Activated T-cell treated with anti-CD3 and anti-CD28 coated beads for 1 hour (primary cell): ENCODE measurements around the gene DGKI.

Experiments used
- DNase-seq: peaks from one replicate; pipeline ENCODE4 v3.0.0-alpha.2; 2020; ENCODE audit warnings: low read depth

Gene DGKI

GRCh38 chr7:137787301-137787976 lies 59.3 kb downstream of the DGKI start:
- DNase-seq, result no peak

- no peak for DNase-seq
Measured at GRCh38 chr7:137778511-137778910, 68.3 kb downstream of the DGKI start.

DNA sequence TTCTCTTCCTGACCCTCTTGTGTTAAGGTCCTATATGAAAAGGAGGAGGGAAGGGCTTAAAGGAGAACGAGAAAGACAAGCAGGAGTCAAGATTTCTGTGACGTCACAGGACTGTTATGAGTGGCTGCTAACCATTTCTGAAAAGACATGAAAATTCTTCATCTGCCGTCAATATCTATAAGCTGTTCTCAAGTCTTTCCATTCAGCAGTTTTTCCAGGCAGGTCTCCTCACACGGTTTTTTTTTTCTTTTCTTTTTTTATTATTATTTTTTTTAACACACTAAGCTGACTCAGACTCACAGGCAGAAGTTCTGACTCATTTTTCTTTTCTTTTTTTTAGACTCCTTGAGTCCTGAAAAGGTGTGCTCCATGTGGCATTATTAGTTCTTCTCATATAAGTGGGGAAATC lies 72.0 kb downstream of the DGKI start:
- DNase-seq, result no peak

GRCh38 chr7:137772748-137773147 lies 74.0 kb downstream of the DGKI start:
- DNase-seq, result no peak

DNA sequence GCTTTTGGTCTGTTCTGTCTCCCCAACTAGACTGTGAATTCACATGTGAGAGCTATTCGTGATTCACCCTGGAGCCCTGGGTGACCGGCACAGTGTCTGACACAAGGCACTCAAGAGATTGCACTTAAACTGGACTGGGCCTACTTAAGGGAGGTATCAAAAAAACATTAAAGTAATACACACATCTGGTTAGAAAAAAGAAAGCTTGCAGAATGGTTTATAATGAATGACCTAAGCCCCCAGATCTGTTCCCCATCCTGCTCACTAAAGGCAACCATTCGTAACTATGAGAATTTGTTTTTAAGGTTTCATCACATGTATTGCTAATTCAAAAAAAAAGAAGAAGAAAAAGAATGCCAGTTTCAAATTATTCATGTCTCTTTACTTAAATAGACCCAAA lies 74.5 kb downstream of the DGKI start:
- no peak for DNase-seq

DNA sequence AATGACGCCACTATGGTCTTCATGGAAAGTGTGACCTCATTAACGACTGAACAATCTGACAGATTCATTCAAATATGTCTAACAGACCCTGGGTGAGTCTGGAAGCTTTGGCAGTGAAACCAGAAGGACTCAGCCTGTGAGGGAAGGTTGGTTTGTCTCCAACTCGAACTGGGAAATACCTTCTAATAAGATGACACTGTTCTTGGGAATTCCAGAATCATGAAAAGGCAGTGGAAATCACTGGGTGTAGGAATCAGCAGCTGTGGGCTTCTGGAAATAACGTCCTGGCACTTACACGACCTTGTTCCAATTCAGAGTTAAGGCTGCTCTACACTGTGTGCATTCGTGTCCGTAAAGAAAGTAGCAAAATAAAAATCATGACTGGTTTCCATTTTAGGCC lies 75.1 kb downstream of the DGKI start:
- no peak for DNase-seq

GRCh38 chr7:137771273-137771672 lies 75.5 kb downstream of the DGKI start:
- no peak for DNase-seq

- no peak for DNase-seq
Measured at GRCh38 chr7:137768366-137768765, 78.4 kb downstream of the DGKI start.

GRCh38 chr7:137762334-137762733 lies 84.4 kb downstream of the DGKI start:
- no peak for DNase-seq

DNA sequence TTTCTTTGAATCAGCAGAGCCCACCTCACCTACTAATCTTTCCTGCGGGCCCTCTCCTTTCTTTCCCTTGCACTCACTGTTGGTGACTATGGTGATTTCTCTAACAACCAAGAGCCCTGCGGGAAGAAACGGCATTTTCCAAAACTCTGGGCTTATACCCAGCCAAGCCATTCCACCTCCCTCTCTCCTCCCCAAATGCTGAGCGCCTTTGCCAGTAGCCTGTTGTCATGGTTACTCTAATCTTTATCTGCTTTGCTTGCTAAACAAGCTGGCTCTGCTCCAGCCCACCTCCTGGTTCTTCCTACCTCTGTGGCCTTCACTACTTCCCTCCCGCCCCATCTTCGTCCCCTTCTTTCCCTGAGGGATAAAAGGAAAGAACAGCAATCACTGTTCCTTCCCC lies 86.7 kb downstream of the DGKI start:
- DNase-seq, result no peak

DNA sequence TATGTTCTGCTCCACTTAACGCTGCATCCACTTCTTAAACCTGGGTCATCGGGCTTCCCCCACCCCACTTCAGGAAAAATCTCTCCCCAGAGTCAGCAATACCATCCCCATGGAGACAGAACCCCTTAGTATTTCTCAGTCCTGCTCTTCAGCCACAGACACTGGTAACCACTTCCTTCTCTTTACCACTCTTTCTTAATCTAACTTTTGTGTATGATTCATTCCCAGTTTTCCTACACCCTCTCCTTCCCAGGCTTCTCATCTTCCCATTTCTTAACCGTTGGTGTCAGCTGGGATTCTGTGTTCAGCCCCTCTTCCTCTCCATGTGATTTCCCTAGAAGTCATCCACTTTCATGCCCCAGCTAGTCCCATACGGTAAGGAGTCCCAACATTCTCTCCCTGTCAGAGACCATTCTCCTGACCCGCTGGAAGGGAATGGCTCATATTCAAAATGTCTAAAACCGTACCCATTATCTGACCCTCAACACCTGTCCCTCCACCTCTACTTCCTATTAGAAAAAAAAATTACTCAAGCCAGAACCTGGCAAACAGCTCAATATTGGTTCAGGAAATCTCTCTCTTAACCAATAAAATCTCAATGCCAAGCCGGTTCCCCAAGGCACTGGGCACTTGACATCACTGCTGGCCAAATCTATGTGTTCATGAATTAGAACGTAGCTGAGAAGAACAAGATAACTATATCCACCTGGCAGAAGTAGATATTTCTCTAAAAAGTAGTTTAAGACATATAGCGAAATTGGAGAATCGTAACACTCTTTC lies 89.4 kb downstream of the DGKI start:
- DNase-seq, result no peak

- DNase-seq, result no peak
Measured at GRCh38 chr7:137755846-137756651, 90.7 kb downstream of the DGKI start.

GRCh38 chr7:137755427-137755826 lies 91.3 kb downstream of the DGKI start:
- no peak for DNase-seq

DNA sequence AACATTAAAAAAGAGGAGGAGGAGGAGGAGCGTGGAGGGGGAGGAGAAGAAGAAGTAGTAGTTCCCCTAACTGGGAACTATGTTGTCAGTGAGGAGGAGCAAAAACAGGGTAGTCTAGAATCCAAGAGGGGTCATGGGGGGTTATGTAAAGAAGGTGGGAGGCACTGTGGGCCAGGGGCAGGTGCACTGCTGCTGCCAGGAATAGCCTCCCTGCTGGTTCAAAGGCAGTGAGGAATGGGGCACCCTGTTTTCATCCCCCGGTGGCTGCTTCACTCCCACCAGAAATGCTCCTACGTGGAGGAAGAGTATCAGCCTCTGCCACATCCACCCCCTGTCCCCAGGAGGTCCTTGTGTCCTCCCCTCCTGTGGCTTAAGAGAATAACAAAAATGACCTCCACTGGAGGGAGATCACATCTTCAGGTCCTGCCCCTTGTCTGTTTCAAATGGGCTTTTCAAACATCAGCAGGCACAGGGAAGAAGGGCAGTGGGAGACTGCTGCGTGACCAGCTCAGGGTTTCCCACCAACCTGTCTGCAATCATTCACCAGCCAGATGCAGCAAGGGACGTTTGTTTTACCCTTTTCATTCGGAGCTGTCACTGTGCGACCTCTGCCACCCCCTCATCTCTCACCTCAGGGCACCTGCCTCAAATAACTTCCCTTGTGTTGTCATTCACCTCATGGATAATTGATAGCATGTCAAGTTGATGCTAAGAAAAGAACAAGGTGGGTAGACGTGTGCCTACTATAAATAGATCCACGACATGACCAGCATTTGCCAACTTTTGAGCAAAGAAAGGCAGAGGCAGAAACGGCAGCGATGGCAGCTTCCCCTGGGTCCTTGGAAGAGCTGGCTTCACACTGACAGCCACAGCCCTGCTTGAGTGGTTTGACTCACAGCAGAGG lies 92.6 kb downstream of the DGKI start:
- DNase-seq, result no peak

DNA sequence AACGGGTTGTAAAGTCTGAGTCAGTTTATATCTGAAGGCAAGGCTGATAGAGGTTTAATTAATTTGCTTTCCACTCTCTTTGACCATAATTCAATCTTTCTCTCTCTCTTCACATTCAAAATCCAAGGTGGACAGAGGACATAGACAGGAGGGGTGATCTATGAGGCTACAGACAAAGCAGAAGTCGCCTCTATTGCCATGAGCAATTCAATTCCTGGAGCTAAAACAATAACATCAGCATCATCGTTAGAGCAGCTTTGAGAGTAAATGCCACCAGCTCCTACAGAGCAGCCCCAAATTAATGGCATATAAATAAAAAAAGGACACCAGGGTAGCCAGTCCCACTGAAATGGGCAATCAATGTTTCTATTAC lies 93.2 kb downstream of the DGKI start:
- DNase-seq, result no peak

GRCh38 chr7:137753067-137753466 lies 93.7 kb downstream of the DGKI start:
- no peak for DNase-seq

GRCh38 chr7:137751361-137752009 lies 95.3 kb downstream of the DGKI start:
- DNase-seq, result no peak

DNA sequence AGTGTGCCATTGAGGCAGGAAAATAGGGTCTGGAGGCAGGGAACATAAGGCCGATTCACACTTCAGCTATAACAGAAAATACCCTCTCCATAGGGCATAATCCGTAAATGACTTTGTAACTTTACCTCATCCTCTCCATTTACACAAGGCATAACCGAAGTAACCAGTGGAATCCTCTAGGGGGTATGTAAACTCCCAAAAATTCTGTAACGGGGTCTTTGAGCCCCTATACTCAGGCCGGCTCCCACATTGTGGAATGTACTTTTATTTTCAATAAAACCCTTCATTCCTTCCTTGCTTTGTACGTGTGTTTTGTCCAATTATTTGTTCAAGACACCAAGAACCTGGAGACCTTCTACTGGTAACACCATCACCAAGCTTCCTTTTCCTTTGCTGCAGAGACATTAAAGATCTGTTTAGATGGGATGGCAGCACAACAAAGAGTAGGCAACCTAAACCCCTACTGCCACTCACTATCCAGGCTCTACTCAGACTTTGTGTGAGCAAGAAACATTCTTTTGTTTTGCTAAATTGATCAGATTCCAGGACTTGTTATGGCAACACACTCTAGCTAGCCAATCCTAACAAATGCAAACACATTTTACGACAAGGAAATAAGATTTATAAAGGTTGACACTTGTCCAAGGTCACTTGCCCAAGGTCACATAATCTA lies 99.3 kb downstream of the DGKI start:
- no peak for DNase-seq

- no peak for DNase-seq
Measured at GRCh38 chr7:137743021-137743420, 103.8 kb downstream of the DGKI start.

DNA sequence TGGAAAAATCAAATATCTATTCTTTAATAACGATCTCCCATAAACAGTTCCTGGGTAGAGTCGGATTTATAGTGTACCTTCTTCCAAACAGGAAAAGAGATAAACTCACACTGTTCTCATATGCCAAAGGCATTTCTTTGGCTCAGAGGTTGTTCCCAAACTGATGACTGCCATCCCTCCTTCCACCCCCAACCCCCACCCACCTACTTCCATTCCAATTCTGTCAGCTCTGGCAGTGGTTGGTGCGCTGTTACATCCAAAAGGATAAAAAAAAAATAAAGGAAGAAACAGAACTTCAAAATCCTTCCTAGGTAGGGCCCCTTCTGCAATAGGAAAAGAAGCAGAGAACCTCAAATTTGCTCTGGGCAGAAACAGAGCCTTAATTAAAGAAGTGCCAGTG lies 104.7 kb downstream of the DGKI start:
- DNase-seq, result no peak

- no peak for DNase-seq
Measured at GRCh38 chr7:137741443-137741842, 105.3 kb downstream of the DGKI start.
